Measurements from ENCODE around the gene TENT5A.

The TENT5A gene

GRCh38 chr6:81764531-81764930 is 12.1 kb upstream of the TENT5A start:
- Histone ChIP-seq H3K4me1 (ENCODE audit: control insufficient read depth, insufficient read depth, low read length) (peaks cover 16% of the 10 kb centered on the region), H3K27ac (ENCODE audit: extremely low read depth, low read depth, low read length) (no peak overlapping the region), H3K9me3 (ENCODE audit: control insufficient read depth, insufficient read depth, low read depth, low read length) (no peaks in the 10 kb centered on the region), H3K36me3 (ENCODE audit: control insufficient read depth in 2 of 2, insufficient read depth in 1 of 2, low read length in 2 of 2) (no peaks in the 10 kb centered on the region), H3K4me3 (ENCODE audit: low read depth, low read length) (no peak overlapping the region)
- TF ChIP-seq MEIS1 (CRISPR knock-in tag; IDR thresholded peaks at IDR 0.05; ENCODE audit: borderline replicate concordance): no peak
- no peak for TF ChIP-seq ZNF629 (tag by site-specific recombination; IDR thresholded peaks at IDR 0.05)
- no peak for TF ChIP-seq ZNF558 (tag by site-specific recombination; IDR thresholded peaks at IDR 0.05)
- TF ChIP-seq, protein P1, sequence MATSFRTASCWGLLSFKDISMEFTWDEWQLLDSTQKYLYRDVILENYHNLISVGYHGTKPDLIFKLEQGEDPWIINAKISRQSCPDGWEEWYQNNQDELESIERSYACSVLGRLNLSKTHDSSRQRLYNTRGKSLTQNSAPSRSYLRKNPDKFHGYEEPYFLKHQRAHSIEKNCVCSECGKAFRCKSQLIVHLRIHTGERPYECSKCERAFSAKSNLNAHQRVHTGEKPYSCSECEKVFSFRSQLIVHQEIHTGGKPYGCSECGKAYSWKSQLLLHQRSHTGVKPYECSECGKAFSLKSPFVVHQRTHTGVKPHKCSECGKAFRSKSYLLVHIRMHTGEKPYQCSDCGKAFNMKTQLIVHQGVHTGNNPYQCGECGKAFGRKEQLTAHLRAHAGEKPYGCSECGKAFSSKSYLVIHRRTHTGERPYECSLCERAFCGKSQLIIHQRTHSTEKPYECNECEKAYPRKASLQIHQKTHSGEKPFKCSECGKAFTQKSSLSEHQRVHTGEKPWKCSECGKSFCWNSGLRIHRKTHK (tag by site-specific recombination; IDR thresholded peaks at IDR 0.05): no peak
- ChIA-PET POLR2A (no interaction called here), CTCF (no interaction called here)

DNA sequence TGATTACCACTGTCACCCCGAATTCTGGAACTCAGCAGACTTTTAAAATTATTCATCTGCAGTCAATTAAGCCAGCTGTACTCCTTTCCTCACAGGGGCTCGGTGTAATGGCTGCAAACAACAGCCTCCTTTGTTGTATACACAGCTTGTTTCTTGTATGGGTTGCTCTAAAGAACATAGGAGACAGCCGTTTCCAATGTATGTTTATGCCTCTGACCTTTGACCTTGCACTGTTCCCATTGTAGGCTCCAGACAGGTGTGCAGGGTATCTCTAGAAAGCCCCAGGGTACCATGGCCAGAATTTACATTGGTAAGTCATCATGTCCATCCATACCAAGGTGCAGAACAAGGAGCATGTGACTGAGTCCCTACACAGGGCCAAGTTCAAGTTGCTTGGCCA is 11.5 kb upstream of the TENT5A start:
- ChIA-PET POLR2A (no interaction called here), CTCF (no interaction called here)
- Histone ChIP-seq H3K36me3 (ENCODE audit: control insufficient read depth in 2 of 2, insufficient read depth in 1 of 2, low read length in 2 of 2) (no peaks in the 10 kb centered on the region), H3K4me3 (ENCODE audit: low read depth, low read length) (no peak overlapping the region), H3K9me3 (ENCODE audit: control insufficient read depth, insufficient read depth, low read depth, low read length) (no peaks in the 10 kb centered on the region), H3K27ac (ENCODE audit: extremely low read depth, low read depth, low read length) (no peak overlapping the region), H3K4me1 (ENCODE audit: control insufficient read depth, insufficient read depth, low read length) (peaks cover 19% of the 10 kb centered on the region)
- no peak for TF ChIP-seq ZNF645 (tag by site-specific recombination; IDR thresholded peaks at IDR 0.05)
- 0 out of 2 replicates have a peak, but pooled peaks have one; percentile 35 for TF ChIP-seq ZNF600 (tag by site-specific recombination; IDR thresholded peaks at IDR 0.05)

- Histone ChIP-seq H3K4me3 (ENCODE audit: low read depth, low read length) (no peak overlapping the region), H3K36me3 (ENCODE audit: control insufficient read depth in 2 of 2, insufficient read depth in 1 of 2, low read length in 2 of 2) (no peaks in the 10 kb centered on the region), H3K4me1 (ENCODE audit: control insufficient read depth, insufficient read depth, low read length) (peaks cover 19% of the 10 kb centered on the region), H3K9me3 (ENCODE audit: control insufficient read depth, insufficient read depth, low read depth, low read length) (no peaks in the 10 kb centered on the region), H3K27ac (ENCODE audit: extremely low read depth, low read depth, low read length) (no peak overlapping the region)
- no peak for TF ChIP-seq ZNF10 (tag by site-specific recombination; IDR thresholded peaks at IDR 0.05)
- TF ChIP-seq ZNF571 (tag by site-specific recombination; IDR thresholded peaks at IDR 0.05): no peak
- TF ChIP-seq, protein P2, sequence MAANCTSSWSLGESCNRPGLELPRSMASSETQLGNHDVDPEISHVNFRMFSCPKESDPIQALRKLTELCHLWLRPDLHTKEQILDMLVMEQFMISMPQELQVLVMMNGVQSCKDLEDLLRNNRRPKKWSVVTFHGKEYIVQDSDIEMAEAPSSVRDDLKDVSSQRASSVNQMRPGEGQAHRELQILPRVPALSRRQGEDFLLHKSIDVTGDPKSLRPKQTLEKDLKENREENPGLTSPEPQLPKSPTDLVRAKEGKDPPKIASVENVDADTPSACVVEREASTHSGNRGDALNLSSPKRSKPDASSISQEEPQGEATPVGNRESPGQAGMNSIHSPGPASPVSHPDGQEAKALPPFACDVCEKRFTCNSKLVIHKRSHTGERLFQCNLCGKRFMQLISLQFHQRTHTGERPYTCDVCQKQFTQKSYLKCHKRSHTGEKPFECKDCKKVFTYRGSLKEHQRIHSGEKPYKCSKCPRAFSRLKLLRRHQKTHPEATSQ (tag by site-specific recombination; IDR thresholded peaks at IDR 0.05): no peak
- TF ChIP-seq ZNF747 (tag by site-specific recombination; IDR thresholded peaks at IDR 0.05): no peak
- TF ChIP-seq YY1 (tag by site-specific recombination; IDR thresholded peaks at IDR 0.05): no peak
- no peak for TF ChIP-seq ZBTB10 (tag by site-specific recombination; IDR thresholded peaks at IDR 0.05)
- no peak for TF ChIP-seq ZNF610 (tag by site-specific recombination; IDR thresholded peaks at IDR 0.05; ENCODE audit: borderline replicate concordance)
- ChIA-PET CTCF (interaction anchor here (0.7 to 1.4 kb wide), 3 partner anchors 9 to 243 kb away, joined by 3 read pairs; no protein-coding TSS in a partner anchor), POLR2A (no interaction called here)
These were observed 10.6 kb upstream of the TENT5A start for GRCh38 chr6:81763051-81763450.
